AG09309 (cell line): Measurements from ENCODE around the gene TSHZ3.
A peak's percentile ranks its signal among the peaks of the same experiment; 100 is the strongest.

ENCODE experiments used
- DNase-seq: peaks from one replicate; pipeline ENCODE4 v3.0.0-alpha.2; 2010; ENCODE audit warnings: low read depth
- H3K4me3 ChIP-seq: 2 replicates; pipeline ENCODE4 v1.5.1; 2011; ENCODE audit warnings: mild to moderate bottlenecking, low read depth, low read length, moderate library complexity; ENCODE audit not compliant: control insufficient read depth
- CTCF ChIP-seq: IDR thresholded peaks from 2 replicates; pipeline ENCODE4 v1.5.1; 2011; ENCODE audit warnings: mild to moderate bottlenecking, low read depth, low read length, inconsistent platforms; ENCODE audit not compliant: insufficient read depth, control insufficient read depth; ENCODE audit errors: missing control alignments

Gene TSHZ3

GRCh38 chr19:31276831-31277230 is 72.4 kb downstream of the TSHZ3 start:
- no peak for DNase-seq
- H3K4me3 ChIP-seq = no peak overlapping the region
- TF ChIP-seq CTCF = no peak

GRCh38 chr19:31275068-31275334 is 74.2 kb downstream of the TSHZ3 start:
- TF ChIP-seq CTCF = no peak
- no peak overlapping the region for H3K4me3 ChIP-seq
- no peak for DNase-seq

- no peak for TF ChIP-seq CTCF
- no peak for DNase-seq
- no peak overlapping the region for H3K4me3 ChIP-seq
Measured at GRCh38 chr19:31274251-31275067, 74.8 kb downstream of the TSHZ3 start.

GRCh38 chr19:31272583-31273106 is 76.6 kb downstream of the TSHZ3 start:
- no peak overlapping the region for H3K4me3 ChIP-seq
- TF ChIP-seq CTCF = no peak
- no peak for DNase-seq

GRCh38 chr19:31271306-31271911 is 77.8 kb downstream of the TSHZ3 start:
- TF ChIP-seq CTCF = no peak
- DNase-seq = no peak
- H3K4me3 ChIP-seq = no peak overlapping the region

GRCh38 chr19:31270897-31271296 is 78.3 kb downstream of the TSHZ3 start:
- H3K4me3 ChIP-seq = no peak overlapping the region
- DNase-seq = peak; percentile 20
- no peak for TF ChIP-seq CTCF
